Panc1 (cell line): Measurements from ENCODE around the gene ASXL1.

Experiments used
- CTCF ChIP-seq: fragments of 450-650 bp; IDR thresholded peaks from 2 replicates; pipeline ENCODE4 v1.5.1; 2017; ENCODE audit warnings: mild to moderate bottlenecking
- TF ChIP-seq, protein P1 (sequence below), 2 experiments: IDR thresholded peaks; 2 replicates each; pipeline ENCODE4 v1.6.1; 2011 to 2012; ENCODE audit warnings: low read depth in 2 of 2, control low read depth in 1 of 2, low read length in 1 of 2, mild to moderate bottlenecking in 1 of 2, moderate library complexity in 1 of 2; ENCODE audit not compliant: insufficient read depth in 1 of 2

DNA sequence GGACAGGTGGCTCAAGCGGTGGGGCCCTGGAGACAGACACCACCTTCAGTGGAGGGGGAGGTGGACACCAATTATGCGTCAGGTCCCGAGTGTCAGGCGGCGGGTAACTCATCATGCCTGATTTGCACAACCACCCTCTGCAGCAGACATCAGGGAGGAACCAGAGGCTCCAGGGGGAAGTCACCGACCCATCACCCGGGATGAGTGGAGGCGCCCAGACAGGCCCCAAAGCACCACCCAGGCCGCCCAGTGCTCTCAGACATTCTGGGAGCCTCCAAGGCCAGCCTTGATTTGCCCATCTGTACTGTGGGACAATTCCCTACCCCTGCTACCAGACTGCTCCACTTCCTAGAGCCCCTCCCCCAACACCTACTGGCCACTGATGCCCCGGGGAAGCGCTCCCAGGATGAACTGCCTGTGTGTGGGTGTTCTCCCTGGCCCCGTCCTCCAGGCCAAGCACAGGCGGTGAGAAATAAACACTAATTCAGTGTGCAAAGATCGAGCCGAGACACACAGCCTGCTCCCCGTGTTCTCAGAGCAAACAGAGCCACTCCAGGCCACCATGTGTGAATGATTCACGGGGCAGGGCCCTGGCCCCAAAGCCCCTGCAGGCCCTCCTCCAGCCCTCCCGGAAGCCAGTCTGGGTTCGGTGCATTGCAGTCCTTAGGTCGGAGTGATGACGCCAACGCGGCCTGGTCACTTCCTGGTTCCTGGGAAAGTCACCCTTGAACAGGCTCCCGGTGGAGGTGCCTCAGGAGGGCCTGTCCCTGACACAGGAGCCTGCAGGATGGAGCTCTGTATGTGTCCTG lies 107.2 kb downstream of the ASXL1 start:
- TF ChIP-seq, protein P1, sequence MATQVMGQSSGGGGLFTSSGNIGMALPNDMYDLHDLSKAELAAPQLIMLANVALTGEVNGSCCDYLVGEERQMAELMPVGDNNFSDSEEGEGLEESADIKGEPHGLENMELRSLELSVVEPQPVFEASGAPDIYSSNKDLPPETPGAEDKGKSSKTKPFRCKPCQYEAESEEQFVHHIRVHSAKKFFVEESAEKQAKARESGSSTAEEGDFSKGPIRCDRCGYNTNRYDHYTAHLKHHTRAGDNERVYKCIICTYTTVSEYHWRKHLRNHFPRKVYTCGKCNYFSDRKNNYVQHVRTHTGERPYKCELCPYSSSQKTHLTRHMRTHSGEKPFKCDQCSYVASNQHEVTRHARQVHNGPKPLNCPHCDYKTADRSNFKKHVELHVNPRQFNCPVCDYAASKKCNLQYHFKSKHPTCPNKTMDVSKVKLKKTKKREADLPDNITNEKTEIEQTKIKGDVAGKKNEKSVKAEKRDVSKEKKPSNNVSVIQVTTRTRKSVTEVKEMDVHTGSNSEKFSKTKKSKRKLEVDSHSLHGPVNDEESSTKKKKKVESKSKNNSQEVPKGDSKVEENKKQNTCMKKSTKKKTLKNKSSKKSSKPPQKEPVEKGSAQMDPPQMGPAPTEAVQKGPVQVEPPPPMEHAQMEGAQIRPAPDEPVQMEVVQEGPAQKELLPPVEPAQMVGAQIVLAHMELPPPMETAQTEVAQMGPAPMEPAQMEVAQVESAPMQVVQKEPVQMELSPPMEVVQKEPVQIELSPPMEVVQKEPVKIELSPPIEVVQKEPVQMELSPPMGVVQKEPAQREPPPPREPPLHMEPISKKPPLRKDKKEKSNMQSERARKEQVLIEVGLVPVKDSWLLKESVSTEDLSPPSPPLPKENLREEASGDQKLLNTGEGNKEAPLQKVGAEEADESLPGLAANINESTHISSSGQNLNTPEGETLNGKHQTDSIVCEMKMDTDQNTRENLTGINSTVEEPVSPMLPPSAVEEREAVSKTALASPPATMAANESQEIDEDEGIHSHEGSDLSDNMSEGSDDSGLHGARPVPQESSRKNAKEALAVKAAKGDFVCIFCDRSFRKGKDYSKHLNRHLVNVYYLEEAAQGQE (IDR thresholded peaks at IDR 0.05; ENCODE audit: insufficient read depth in 1 of 2, low read depth in 2 of 2, low read length in 1 of 2) = no peak
- no peak for TF ChIP-seq CTCF
